ENCODE results near the gene NOS1AP.

The NOS1AP gene

DNA sequence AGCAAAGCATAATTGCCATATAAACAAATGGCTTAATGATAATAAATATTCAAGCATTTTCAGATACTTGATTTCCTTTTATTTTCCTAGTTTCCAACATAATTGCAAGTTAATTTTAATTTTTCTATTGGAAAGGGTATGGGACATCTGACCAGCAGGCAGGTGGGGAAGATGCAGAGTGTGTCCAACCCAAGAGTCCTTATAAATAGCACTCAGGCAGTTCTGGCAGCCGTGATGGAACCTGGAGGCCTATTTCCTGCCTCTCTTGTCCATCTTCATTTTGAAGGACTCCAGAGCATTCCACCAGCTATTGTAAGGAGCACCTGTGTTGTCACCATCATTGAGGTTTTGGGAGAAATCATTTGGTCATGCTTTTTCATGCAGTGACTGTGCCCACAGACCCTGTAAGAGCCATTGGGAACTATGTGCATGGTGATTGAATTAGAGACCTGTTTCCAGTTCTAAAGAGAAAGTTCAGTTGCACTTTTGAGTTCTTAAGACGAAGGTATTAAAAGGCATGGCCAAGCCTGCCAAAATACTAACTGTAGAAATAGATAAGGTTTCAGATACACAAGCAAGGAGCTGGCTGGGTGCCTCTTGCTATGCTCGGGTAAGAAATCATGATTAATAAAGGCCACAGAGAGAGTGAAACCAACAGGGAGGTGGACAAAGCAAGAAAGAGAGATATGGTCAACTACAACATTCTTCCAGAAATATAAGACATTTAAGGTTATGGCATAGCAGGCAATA is 214.9 kb downstream of the NOS1AP start:
- no peak overlapping the region for H3K4me3 ChIP-seq (ENCODE audit: low read length)
- TF ChIP-seq, protein P1, sequence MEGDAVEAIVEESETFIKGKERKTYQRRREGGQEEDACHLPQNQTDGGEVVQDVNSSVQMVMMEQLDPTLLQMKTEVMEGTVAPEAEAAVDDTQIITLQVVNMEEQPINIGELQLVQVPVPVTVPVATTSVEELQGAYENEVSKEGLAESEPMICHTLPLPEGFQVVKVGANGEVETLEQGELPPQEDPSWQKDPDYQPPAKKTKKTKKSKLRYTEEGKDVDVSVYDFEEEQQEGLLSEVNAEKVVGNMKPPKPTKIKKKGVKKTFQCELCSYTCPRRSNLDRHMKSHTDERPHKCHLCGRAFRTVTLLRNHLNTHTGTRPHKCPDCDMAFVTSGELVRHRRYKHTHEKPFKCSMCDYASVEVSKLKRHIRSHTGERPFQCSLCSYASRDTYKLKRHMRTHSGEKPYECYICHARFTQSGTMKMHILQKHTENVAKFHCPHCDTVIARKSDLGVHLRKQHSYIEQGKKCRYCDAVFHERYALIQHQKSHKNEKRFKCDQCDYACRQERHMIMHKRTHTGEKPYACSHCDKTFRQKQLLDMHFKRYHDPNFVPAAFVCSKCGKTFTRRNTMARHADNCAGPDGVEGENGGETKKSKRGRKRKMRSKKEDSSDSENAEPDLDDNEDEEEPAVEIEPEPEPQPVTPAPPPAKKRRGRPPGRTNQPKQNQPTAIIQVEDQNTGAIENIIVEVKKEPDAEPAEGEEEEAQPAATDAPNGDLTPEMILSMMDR (IDR thresholded peaks at IDR 0.05; ENCODE audit: insufficient read depth, low read depth, low read length, missing control alignments): no peak
- no peak for DNase-seq (ENCODE audit: low read depth)

DNA sequence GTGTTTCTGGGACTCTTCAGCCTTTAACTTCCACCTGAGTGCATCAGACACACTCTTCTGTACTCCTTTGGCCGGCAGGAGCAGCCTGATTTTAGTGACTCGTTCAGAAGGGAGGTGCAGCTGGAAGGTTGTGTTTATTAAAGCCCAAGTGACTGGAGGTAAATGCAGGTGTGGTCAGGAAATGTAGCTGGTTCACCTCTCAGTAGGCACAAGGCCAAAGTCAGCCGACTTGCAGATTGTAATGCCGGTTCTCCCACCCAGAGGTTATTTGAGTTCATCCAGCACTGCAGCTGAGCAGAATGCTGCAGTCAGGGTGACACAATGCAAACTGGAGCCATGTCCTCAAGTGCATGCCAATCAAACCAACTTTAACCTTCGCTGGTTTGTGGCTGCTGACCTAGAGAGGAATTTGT is 215.7 kb downstream of the NOS1AP start:
- no peak overlapping the region for H3K4me3 ChIP-seq (ENCODE audit: low read length)
- DNase-seq (ENCODE audit: low read depth): peak; percentile 89
- TF ChIP-seq, protein P1 (IDR thresholded peaks at IDR 0.05; ENCODE audit: insufficient read depth, low read depth, low read length, missing control alignments): peak; percentile 8

- TF ChIP-seq, protein P1 (IDR thresholded peaks at IDR 0.05; ENCODE audit: insufficient read depth, low read depth, low read length, missing control alignments): no peak
- no peak overlapping the region for H3K4me3 ChIP-seq (ENCODE audit: low read length)
- no peak for DNase-seq (ENCODE audit: low read depth)
Measured at GRCh38 chr1:162291000-162291399, 221.5 kb downstream of the NOS1AP start.

DNA sequence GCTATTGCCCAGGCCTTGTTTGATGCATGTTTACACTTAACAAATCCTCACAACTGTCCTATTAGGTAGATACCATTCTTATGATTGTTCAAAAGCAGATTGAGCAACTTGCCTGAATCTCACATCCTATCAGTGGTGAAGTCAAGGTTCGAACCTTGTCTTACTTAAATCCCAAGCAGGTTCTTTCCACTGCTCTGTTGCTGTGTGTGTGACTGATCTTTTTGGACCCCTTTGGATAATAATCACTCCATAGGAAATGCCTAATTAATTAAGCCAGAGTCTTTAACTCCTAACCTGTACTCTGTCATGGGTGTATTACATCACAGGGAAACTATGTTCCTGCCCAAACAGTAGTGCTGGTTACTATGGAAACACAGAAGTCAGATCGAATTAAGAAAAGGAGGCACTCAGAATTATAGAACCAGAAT is 222.9 kb downstream of the NOS1AP start:
- TF ChIP-seq, protein P1 (IDR thresholded peaks at IDR 0.05; ENCODE audit: insufficient read depth, low read depth, low read length, missing control alignments): no peak
- H3K4me3 ChIP-seq (ENCODE audit: low read length): no peak overlapping the region
- peak; percentile 74 for DNase-seq (ENCODE audit: low read depth)

DNA sequence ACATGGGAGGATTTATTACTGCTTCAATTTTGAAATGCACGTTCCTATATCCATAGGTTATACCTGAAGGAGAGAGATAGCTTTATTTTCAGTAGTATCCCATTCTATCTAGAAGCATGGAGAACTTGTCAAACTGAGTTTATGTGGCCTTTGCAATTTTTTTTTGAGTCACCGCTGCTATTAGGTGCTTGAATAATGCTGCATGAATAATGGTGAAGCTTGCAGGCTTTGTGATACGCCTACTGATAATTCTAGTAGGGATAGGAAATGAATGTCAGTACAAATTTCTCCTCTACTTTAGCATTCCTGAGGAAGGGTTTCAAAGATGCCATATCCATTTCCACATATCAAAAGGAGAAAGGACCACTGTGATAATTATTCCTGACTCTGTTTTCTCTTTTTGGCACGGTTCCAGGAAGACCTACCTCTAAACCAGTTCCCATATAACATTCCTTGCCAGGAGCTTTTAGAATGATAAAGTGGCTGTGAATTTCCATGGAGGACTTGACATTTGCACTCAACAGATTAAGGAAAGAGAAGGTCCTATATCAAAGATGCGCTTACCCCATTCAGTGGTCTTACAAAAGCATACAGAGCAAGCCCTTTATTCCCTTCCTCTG is 223.7 kb downstream of the NOS1AP start:
- no peak overlapping the region for H3K4me3 ChIP-seq (ENCODE audit: low read length)
- TF ChIP-seq, protein P1 (IDR thresholded peaks at IDR 0.05; ENCODE audit: insufficient read depth, low read depth, low read length, missing control alignments): no peak
- DNase-seq (ENCODE audit: low read depth): no peak

GRCh38 chr1:162294015-162294414 is 224.5 kb downstream of the NOS1AP start:
- DNase-seq (ENCODE audit: low read depth): no peak
- no peak overlapping the region for H3K4me3 ChIP-seq (ENCODE audit: low read length)
- TF ChIP-seq, protein P1 (IDR thresholded peaks at IDR 0.05; ENCODE audit: insufficient read depth, low read depth, low read length, missing control alignments): no peak

Data from epithelial cell of esophagus (primary cell).